Activated naive CD4-positive, alpha-beta T cell treated with anti-CD3 and anti-CD28 coated beads for 36 hours (primary cell): ENCODE measurements around the gene CNFN. TPM values are rescaled to one million over a fixed set of nuclear protein-coding genes. Genes with fewer than 3 reads are reported as not detected.
"Not testable (repeated sequence)": the region's sequence is repeated elsewhere in the genome, so short reads cannot be mapped to it uniquely, and the experiment has no call there.

Experiments
- CTCF ChIA-PET: fragments of 350-600 bp; sonication (Branson Sonifier 250); formaldehyde crosslinking; loops from one replicate; lab custom pipeline; 2021; ENCODE audit warnings: antibody characterized with exemption; lab: Charles Lee
- DNase-seq: peaks from one replicate; pipeline ENCODE4 v3.0.0-alpha.2; 2020
- H3K27ac Mint-ChIP-seq: one replicate; pipeline ENCODE4 v1.8.0; 2021; ENCODE audit warnings: mild to moderate bottlenecking, mixed read lengths
- H3K27me3 Mint-ChIP-seq: one replicate; pipeline ENCODE4 v1.8.0; 2021; ENCODE audit warnings: low read depth, mixed read lengths
- H3K36me3 Mint-ChIP-seq: one replicate; pipeline ENCODE4 v1.8.0; 2021; ENCODE audit warnings: low read depth, mixed read lengths
- H3K4me1 Mint-ChIP-seq: one replicate; pipeline ENCODE4 v1.8.0; 2021; ENCODE audit warnings: low read depth, mixed read lengths
- H3K4me3 Mint-ChIP-seq: one replicate; pipeline ENCODE4 v1.8.0; 2021; ENCODE audit warnings: mild to moderate bottlenecking, moderate library complexity, mixed read lengths
- H3K9me3 Mint-ChIP-seq: one replicate; pipeline ENCODE4 v1.8.0; 2021; ENCODE audit warnings: mixed read lengths
- intact Hi-C: fragments of 100-400 bp; cut with micrococcal nuclease; formaldehyde crosslinking; loops from one replicate; pipeline ENCODE4 v1.15.1; 2023
- total RNA-seq, 2 experiments: library from RNA; stranded (reverse); gene quantifications; one replicate each; pipeline ENCODE4 v1.2.3, GENCODE V29; 2021

Gene CNFN
- total RNA-seq, 2 experiments from 2014 or later = not detected

- no peak overlapping the region for H3K27ac Mint-ChIP-seq
- H3K36me3 Mint-ChIP-seq = no peaks in the 10 kb centered on the region
- intact Hi-C loops = no loop called here
- no peaks in the 10 kb centered on the region for H3K27me3 Mint-ChIP-seq
- no peak overlapping the region for H3K4me3 Mint-ChIP-seq
- DNase-seq = no peak
- CTCF ChIA-PET = no interaction called here
- H3K9me3 Mint-ChIP-seq = no peaks in the 10 kb centered on the region
- no peaks in the 10 kb centered on the region for H3K4me1 Mint-ChIP-seq
These were observed 34.2 kb downstream of the CNFN start for GRCh38 chr19:42355896-42356295.

GRCh38 chr19:42353341-42354015, 36.6 kb downstream of the CNFN start:
- intact Hi-C loops = no loop called here
- no peaks in the 10 kb centered on the region for H3K9me3 Mint-ChIP-seq
- no peak overlapping the region for H3K27ac Mint-ChIP-seq
- CTCF ChIA-PET = no interaction called here
- H3K27me3 Mint-ChIP-seq = no peaks in the 10 kb centered on the region
- H3K36me3 Mint-ChIP-seq = no peaks in the 10 kb centered on the region
- no peak for DNase-seq
- no peaks in the 10 kb centered on the region for H3K4me1 Mint-ChIP-seq
- no peak overlapping the region for H3K4me3 Mint-ChIP-seq

- H3K27me3 Mint-ChIP-seq = no peaks in the 10 kb centered on the region
- DNase-seq = no peak
- CTCF ChIA-PET = no interaction called here
These were observed 37.5 kb downstream of the CNFN start for GRCh38 chr19:42352301-42353259.

GRCh38 chr19:42351079-42351735, 38.9 kb downstream of the CNFN start:
- CTCF ChIA-PET = no interaction called here
- H3K27me3 Mint-ChIP-seq = no peaks in the 10 kb centered on the region
- no peak overlapping the region for H3K4me3 Mint-ChIP-seq
- H3K4me1 Mint-ChIP-seq = no peaks in the 10 kb centered on the region
- H3K9me3 Mint-ChIP-seq = no peaks in the 10 kb centered on the region
- DNase-seq = no peak
- intact Hi-C loops = no loop called here
- H3K27ac Mint-ChIP-seq = no peak overlapping the region
- no peaks in the 10 kb centered on the region for H3K36me3 Mint-ChIP-seq

More at GRCh38 chr19:42352301-42353259, 37.5 kb downstream of the CNFN start:
- Mint-ChIP-seq H3K36me3 (no peaks in the 10 kb centered on the region), H3K4me1 (no peaks in the 10 kb centered on the region), H3K27ac (no peak overlapping the region), H3K4me3 (no peak overlapping the region), H3K9me3 (no peaks in the 10 kb centered on the region)
- intact Hi-C loops = no loop called here

- DNase-seq = no peak
- intact Hi-C loops = no loop called here
- H3K9me3 Mint-ChIP-seq = no peaks in the 10 kb centered on the region
- H3K4me1 Mint-ChIP-seq = no peaks in the 10 kb centered on the region
- H3K4me3 Mint-ChIP-seq = no peak overlapping the region
- H3K36me3 Mint-ChIP-seq = no peaks in the 10 kb centered on the region
- no peak overlapping the region for H3K27ac Mint-ChIP-seq
- CTCF ChIA-PET = no interaction called here
- H3K27me3 Mint-ChIP-seq = no peaks in the 10 kb centered on the region
These were observed 39.7 kb downstream of the CNFN start for GRCh38 chr19:42350417-42350816.

GRCh38 chr19:42349378-42350107, 40.6 kb downstream of the CNFN start:
- peaks cover 3% of the 10 kb centered on the region for H3K36me3 Mint-ChIP-seq

GRCh38 chr19:42348211-42348610, 41.9 kb downstream of the CNFN start:
- CTCF ChIA-PET = no interaction called here
- no peaks in the 10 kb centered on the region for H3K27me3 Mint-ChIP-seq
- H3K36me3 Mint-ChIP-seq = peaks cover 3% of the 10 kb centered on the region
- H3K27ac Mint-ChIP-seq = no peak overlapping the region
- DNase-seq = no peak
- intact Hi-C loops = no loop called here
- no peaks in the 10 kb centered on the region for H3K9me3 Mint-ChIP-seq
- H3K4me1 Mint-ChIP-seq = no peaks in the 10 kb centered on the region
- H3K4me3 Mint-ChIP-seq = no peak overlapping the region

More at GRCh38 chr19:42349378-42350107, 40.6 kb downstream of the CNFN start:
- Mint-ChIP-seq H3K4me3 (no peak overlapping the region), H3K27ac (no peak overlapping the region), H3K9me3 (no peaks in the 10 kb centered on the region), H3K4me1 (no peaks in the 10 kb centered on the region), H3K27me3 (no peaks in the 10 kb centered on the region)
- CTCF ChIA-PET = no interaction called here
- no peak for DNase-seq
- intact Hi-C loops = no loop called here

GRCh38 chr19:42345191-42345812, 44.8 kb downstream of the CNFN start:
- CTCF ChIA-PET = no interaction called here
- Mint-ChIP-seq H3K27ac (no peak overlapping the region), H3K9me3 (no peaks in the 10 kb centered on the region), H3K4me1 (no peaks in the 10 kb centered on the region), H3K27me3 (no peaks in the 10 kb centered on the region), H3K4me3 (no peak overlapping the region), H3K36me3 (peaks cover 3% of the 10 kb centered on the region)
- DNase-seq = no peak
- intact Hi-C loops = no loop called here

GRCh38 chr19:42344336-42344893, 45.7 kb downstream of the CNFN start:
- Mint-ChIP-seq H3K36me3 (peaks cover 3% of the 10 kb centered on the region), H3K9me3 (no peaks in the 10 kb centered on the region), H3K27ac (no peak overlapping the region), H3K4me1 (no peaks in the 10 kb centered on the region), H3K27me3 (no peaks in the 10 kb centered on the region), H3K4me3 (no peak overlapping the region)
- CTCF ChIA-PET = no interaction called here
- intact Hi-C loops = no loop called here
- DNase-seq = no peak

GRCh38 chr19:42343344-42344110, 46.6 kb downstream of the CNFN start:
- CTCF ChIA-PET = no interaction called here
- H3K9me3 Mint-ChIP-seq = no peaks in the 10 kb centered on the region
- intact Hi-C loops = no loop called here

GRCh38 chr19:42339922-42340321, 50.2 kb downstream of the CNFN start:
- intact Hi-C loops, H3K4me3 Mint-ChIP-seq: not testable (repeated sequence)

More at GRCh38 chr19:42343344-42344110, 46.6 kb downstream of the CNFN start:
- no peak for DNase-seq
- H3K4me1 Mint-ChIP-seq = no peaks in the 10 kb centered on the region
- H3K36me3 Mint-ChIP-seq = peaks cover 3% of the 10 kb centered on the region
- no peak overlapping the region for H3K27ac Mint-ChIP-seq
- H3K4me3 Mint-ChIP-seq = no peak overlapping the region
- no peaks in the 10 kb centered on the region for H3K27me3 Mint-ChIP-seq

More at GRCh38 chr19:42339922-42340321, 50.2 kb downstream of the CNFN start:
- CTCF ChIA-PET = interaction anchor here (0.6 kb wide), 1 partner anchor 207 kb away, joined by 3 read pairs; no protein-coding TSS in a partner anchor
- not testable (repeated sequence) for H3K9me3 Mint-ChIP-seq, H3K4me1 Mint-ChIP-seq, H3K27ac Mint-ChIP-seq, DNase-seq, H3K27me3 Mint-ChIP-seq, H3K36me3 Mint-ChIP-seq
